CD14-positive monocyte (primary cell): ENCODE measurements around the gene NOSIP. TPM values are rescaled to one million over a fixed set of nuclear protein-coding genes. Genes with fewer than 3 reads are reported as not detected.
A peak's percentile ranks its signal among the peaks of the same experiment; 100 is the strongest.

Source experiments
- DNase-seq, 3 donors: peaks; one replicate each; pipeline ENCODE4 v3.0.0-alpha.2; 2011 to 2022
- H2AFZ ChIP-seq: 2 replicates; pipeline ENCODE4 v1.6.0; 2012; ENCODE audit warnings: mild to moderate bottlenecking, low read depth, low read length, inconsistent platforms; ENCODE audit not compliant: insufficient read depth, poor library complexity, severe bottlenecking
- H3K27ac ChIP-seq, 2 donors: 1 replicate in 1 of 2; 2 replicates in 1 of 2; pipeline ENCODE4 v1.5.1; 2012 to 2013; ENCODE audit warnings: low read length in 2 of 2, control low read depth in 1 of 2, inconsistent platforms in 1 of 2, low read depth in 1 of 2, mild to moderate bottlenecking in 1 of 2
- H3K27me3 ChIP-seq, 2 donors: one replicate each; pipeline versions ENCODE4 v1.6.0 to v1.6.1; 2011 to 2013; ENCODE audit warnings: low read length in 2 of 2; ENCODE audit not compliant: control insufficient read depth in 2 of 2, insufficient read depth in 2 of 2
- H3K36me3 ChIP-seq, 2 donors: replicated peaks in 1 of 2; 1 replicate in 1 of 2; 2 replicates in 1 of 2; pipeline versions ENCODE4 v1.5.1 to v1.6.1; 2012 to 2013; ENCODE audit warnings: low read length in 2 of 2, control low read depth in 1 of 2, inconsistent platforms in 1 of 2, mild to moderate bottlenecking in 1 of 2; ENCODE audit not compliant: insufficient read depth in 2 of 2, control insufficient read depth in 1 of 2
- H3K4me1 ChIP-seq, 2 donors: 1 replicate in 1 of 2; 2 replicates in 1 of 2; pipeline versions ENCODE4 v1.5.1 to v1.6.1; 2012 to 2013; ENCODE audit warnings: low read length in 2 of 2, control low read depth in 1 of 2, inconsistent platforms in 1 of 2, mild to moderate bottlenecking in 1 of 2, moderate library complexity in 1 of 2; ENCODE audit not compliant: insufficient read depth in 2 of 2, control insufficient read depth in 1 of 2
- H3K4me2 ChIP-seq: replicated peaks from 2 replicates; pipeline ENCODE3; 2012; ENCODE audit warnings: low read length, moderate library complexity, mild to moderate bottlenecking; ENCODE audit not compliant: poor library complexity, severe bottlenecking; ENCODE audit errors: extremely low read depth
- H3K4me3 ChIP-seq, 3 experiments: fragments of 200-600 bp in 1 of 3; sonication (generic) in 1 of 3; replicated peaks in 1 of 3; 1 replicate in 2 of 3; 2 replicates in 1 of 3; pipeline ENCODE4 v1.5.1; 2011 to 2013; ENCODE audit warnings: low read length in 3 of 3, mild to moderate bottlenecking in 3 of 3, control low read depth in 2 of 3, low read depth in 2 of 3, inconsistent platforms in 1 of 3, moderate library complexity in 1 of 3
- H3K79me2 ChIP-seq: 2 replicates; pipeline ENCODE4 v1.6.0; 2012; ENCODE audit warnings: mild to moderate bottlenecking, control low read depth, inconsistent platforms, low read length, moderate library complexity; ENCODE audit not compliant: insufficient read depth
- H3K9ac ChIP-seq: 2 replicates; pipeline ENCODE4 v1.6.0; 2017; ENCODE audit warnings: low read length, mild to moderate bottlenecking; ENCODE audit not compliant: insufficient read depth, poor library complexity, severe bottlenecking
- H3K9me3 ChIP-seq, 2 donors: replicated peaks in 1 of 2; 1 replicate in 1 of 2; 2 replicates in 1 of 2; pipeline versions ENCODE4 v1.5.1 to v1.6.1; 2012 to 2013; ENCODE audit warnings: low read length in 2 of 2, control low read depth in 1 of 2; ENCODE audit not compliant: control insufficient read depth in 1 of 2, insufficient read depth in 1 of 2
- H4K20me1 ChIP-seq: 2 replicates; pipeline ENCODE4 v1.6.0; 2012; ENCODE audit warnings: mild to moderate bottlenecking, low read length, control low read depth, moderate library complexity; ENCODE audit not compliant: insufficient read depth
- H3K27ac Mint-ChIP-seq, 7 donors: one replicate each; pipeline ENCODE4 v1.8.0; 2020; ENCODE audit warnings: mild to moderate bottlenecking in 7 of 7, mixed read lengths in 7 of 7, moderate library complexity in 6 of 7, inconsistent platforms in 2 of 7
- H3K27me3 Mint-ChIP-seq, 3 donors: one replicate each; pipeline ENCODE4 v1.8.0; 2021 to 2022; ENCODE audit warnings: low read depth in 3 of 3, mild to moderate bottlenecking in 3 of 3, mixed read lengths in 3 of 3, moderate library complexity in 3 of 3, inconsistent platforms in 1 of 3
- H3K36me3 Mint-ChIP-seq, 2 donors: one replicate each; pipeline ENCODE4 v1.8.0; 2020; ENCODE audit warnings: mixed read lengths in 2 of 2, inconsistent platforms in 1 of 2, mild to moderate bottlenecking in 1 of 2
- H3K4me1 Mint-ChIP-seq: one replicate; pipeline ENCODE4 v1.8.0; 2020; ENCODE audit warnings: mild to moderate bottlenecking, mixed read lengths
- H3K4me3 Mint-ChIP-seq, 2 donors: one replicate each; pipeline ENCODE4 v1.8.0; 2020; ENCODE audit warnings: mild to moderate bottlenecking in 2 of 2, mixed read lengths in 2 of 2, moderate library complexity in 1 of 2
- H3K9me3 Mint-ChIP-seq, 7 donors: one replicate each; pipeline ENCODE4 v1.8.0; 2020 to 2022; ENCODE audit warnings: mixed read lengths in 7 of 7, mild to moderate bottlenecking in 6 of 7, moderate library complexity in 6 of 7, inconsistent platforms in 2 of 7
- CTCF ChIP-seq: fragments of 200-600 bp; IDR thresholded peaks from one replicate; pipeline ENCODE4 v1.8.0; 2022; ENCODE audit warnings: antibody characterized with exemption, mild to moderate bottlenecking
- WGBS: methylation state at CpG from one replicate; pipeline ENCODE4 v1.1.5; 2013; ENCODE audit warnings: missing lambda C conversion rate; ENCODE audit not compliant: insufficient coverage; 5-methylcytosine and 5-hydroxymethylcytosine counted together
- intact Hi-C, 2 donors: fragments of 100-400 bp; cut with micrococcal nuclease; formaldehyde crosslinking; loops; one replicate each; pipeline versions ENCODE4 v1.15.0 to v1.15.1; 2023
- polyA plus RNA-seq, 3 donors: library from polyadenylated mRNA; depleted of rRNA in 1 of 3; unstranded in 2 of 3; stranded (reverse) in 1 of 3; fragments of 300-500 nt in 2 of 3; fragments of >200 nt in 1 of 3; fragmentation: Illumina TruSeq in 2 of 3; gene quantifications; 1 replicate in 2 of 3; 2 replicates in 1 of 3; pipeline ENCODE4 v1.2.3, GENCODE V29; 2012 to 2021

The NOSIP gene
- polyA plus RNA-seq, 3 donors, result 63.4 to 120 (median 96.4) TPM

DNA sequence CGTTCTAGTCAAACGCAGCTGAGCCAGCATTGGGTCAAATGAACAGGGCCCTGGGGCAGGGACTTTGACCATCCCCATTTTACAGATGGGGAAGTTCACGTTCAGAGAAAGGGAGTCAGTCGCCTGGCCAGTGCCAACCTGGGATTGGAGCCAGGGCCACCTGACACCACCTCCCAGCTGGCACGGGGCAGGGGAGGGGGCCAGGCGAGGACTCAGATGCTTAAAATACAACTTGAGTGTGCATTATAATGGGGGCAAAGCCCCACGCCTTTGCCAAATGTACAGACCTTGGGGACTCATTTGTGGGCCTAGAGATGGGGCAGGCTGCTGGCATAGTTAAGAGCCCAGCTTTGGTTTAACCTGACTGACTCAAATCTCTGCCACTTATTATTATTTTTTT is 25.2 kb upstream of the NOSIP start:
- no peak for DNase-seq
- Mint-ChIP-seq H3K4me1 (peaks cover 7% of the 10 kb centered on the region), H3K36me3 (peaks cover 45 to 96% of the 10 kb centered on the region in 2 donors), H3K27ac (peak overlapping the region in 4 of 7 donors; percentile 42 to 77 (median 56)), H3K27me3 (no peaks in the 10 kb centered on the region), H3K9me3 (no peaks in the 10 kb centered on the region), H3K4me3 (no peak overlapping the region)
- no peak for TF ChIP-seq CTCF
- Histone ChIP-seq H4K20me1 (peaks cover 93% of the 10 kb centered on the region), H3K4me1 (no peaks in the 10 kb centered on the region), H3K4me2 (no peak overlapping the region), H3K9ac (no peak overlapping the region), H2AFZ (no peak overlapping the region), H3K9me3 (no peaks in the 10 kb centered on the region), H3K79me2 (peaks cover 91% of the 10 kb centered on the region), H3K27me3 (no peaks in the 10 kb centered on the region), H3K4me3 (no peak overlapping the region), H3K36me3 (peaks cover 60 to 92% of the 10 kb centered on the region in 2 donors), H3K27ac (peak overlapping the region in 1 of 2 donors; percentile 32)
- intact Hi-C loops, result no loop called here
- WGBS, result 88% methylated on average over 5 of the region's 7 CpGs

DNA sequence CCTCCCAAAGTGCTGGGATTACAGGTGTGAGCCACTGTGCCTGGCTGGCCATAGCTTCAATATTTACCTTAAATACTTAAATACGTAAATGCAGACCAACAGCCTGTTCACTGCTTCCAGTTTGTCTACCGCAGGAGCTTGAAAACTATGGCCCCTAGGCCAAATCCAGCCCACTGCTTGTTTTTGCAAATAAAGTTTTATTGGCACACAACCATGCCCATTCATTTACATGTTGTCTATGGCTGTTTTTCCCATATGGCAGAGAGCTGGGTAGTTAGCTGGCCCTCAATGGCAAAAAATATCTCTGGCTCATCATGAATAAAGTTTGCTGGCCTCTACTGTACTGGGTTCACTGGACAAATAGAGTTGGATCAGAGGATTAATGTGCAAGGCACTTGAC is 22.4 kb upstream of the NOSIP start:
- no peaks in the 10 kb centered on the region for H3K9me3 ChIP-seq
- peaks cover 7% of the 10 kb centered on the region for H3K4me1 Mint-ChIP-seq
- no peak overlapping the region for H3K4me3 ChIP-seq
- intact Hi-C loops, result no loop called here
- DNase-seq, result no peak
- H3K4me2 ChIP-seq, result no peak overlapping the region
- no peak overlapping the region for H3K4me3 Mint-ChIP-seq
- peaks cover 79% of the 10 kb centered on the region for H3K79me2 ChIP-seq
- H4K20me1 ChIP-seq, result peaks cover 88% of the 10 kb centered on the region
- WGBS, result 100% methylated on average over 1 of the region's 2 CpGs
- H3K27me3 Mint-ChIP-seq, result peaks cover 0 to 3% (median 0%) of the 10 kb centered on the region in 3 donors
- TF ChIP-seq CTCF, result no peak
- no peak overlapping the region for H3K27ac Mint-ChIP-seq
- no peak overlapping the region for H3K27ac ChIP-seq
- no peaks in the 10 kb centered on the region for H3K9me3 Mint-ChIP-seq
- H3K36me3 ChIP-seq, result peaks cover 74 to 93% of the 10 kb centered on the region in 2 donors
- no peaks in the 10 kb centered on the region for H3K4me1 ChIP-seq
- no peak overlapping the region for H2AFZ ChIP-seq
- no peak overlapping the region for H3K9ac ChIP-seq
- peaks cover 50 to 95% of the 10 kb centered on the region in 2 donors for H3K36me3 Mint-ChIP-seq
- no peaks in the 10 kb centered on the region for H3K27me3 ChIP-seq
